RCC 7860 (cell line): ENCODE data around the gene VWA1.
A peak's percentile ranks its signal among the peaks of the same experiment; 100 is the strongest.
"Not testable (repeated sequence)": the region's sequence is repeated elsewhere in the genome, so short reads cannot be mapped to it uniquely, and the experiment has no call there.

Experiments used
- DNase-seq: peaks from one replicate; pipeline ENCODE4 v3.0.0-alpha.2; 2015; ENCODE audit warnings: low spot score
- FAIRE-seq: peaks from 2 replicates; lab custom pipeline; 2012; peaks lifted over from hg19 to GRCh38; lab: Jason Lieb, UNC

The VWA1 gene

GRCh38 chr1:1402901-1403392 is 32.5 kb upstream of the VWA1 start:
- FAIRE-seq, DNase-seq: not testable (repeated sequence)

DNA sequence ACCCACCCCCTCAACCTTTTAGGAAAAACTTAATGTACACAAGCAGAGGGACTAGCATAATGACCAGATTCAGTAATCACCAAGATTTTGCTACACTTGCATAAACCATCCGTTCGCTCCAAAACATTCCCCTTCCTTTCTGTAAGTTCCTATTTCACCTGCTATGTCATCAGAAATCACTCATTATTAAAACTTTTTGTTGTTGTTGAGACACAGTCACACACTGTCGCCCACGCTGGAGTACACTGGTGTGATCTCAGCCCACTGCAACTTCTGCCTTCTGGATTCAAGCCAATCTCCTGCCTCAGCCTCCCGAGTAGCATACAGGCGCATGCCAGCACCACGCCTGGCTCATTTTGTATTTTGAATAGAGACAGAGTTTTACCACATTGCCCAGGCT is 31.8 kb upstream of the VWA1 start:
- FAIRE-seq (no peak), DNase-seq (no peak)

- no peak for FAIRE-seq
These were observed 29.2 kb upstream of the VWA1 start for GRCh38 chr1:1406101-1406820.

DNA sequence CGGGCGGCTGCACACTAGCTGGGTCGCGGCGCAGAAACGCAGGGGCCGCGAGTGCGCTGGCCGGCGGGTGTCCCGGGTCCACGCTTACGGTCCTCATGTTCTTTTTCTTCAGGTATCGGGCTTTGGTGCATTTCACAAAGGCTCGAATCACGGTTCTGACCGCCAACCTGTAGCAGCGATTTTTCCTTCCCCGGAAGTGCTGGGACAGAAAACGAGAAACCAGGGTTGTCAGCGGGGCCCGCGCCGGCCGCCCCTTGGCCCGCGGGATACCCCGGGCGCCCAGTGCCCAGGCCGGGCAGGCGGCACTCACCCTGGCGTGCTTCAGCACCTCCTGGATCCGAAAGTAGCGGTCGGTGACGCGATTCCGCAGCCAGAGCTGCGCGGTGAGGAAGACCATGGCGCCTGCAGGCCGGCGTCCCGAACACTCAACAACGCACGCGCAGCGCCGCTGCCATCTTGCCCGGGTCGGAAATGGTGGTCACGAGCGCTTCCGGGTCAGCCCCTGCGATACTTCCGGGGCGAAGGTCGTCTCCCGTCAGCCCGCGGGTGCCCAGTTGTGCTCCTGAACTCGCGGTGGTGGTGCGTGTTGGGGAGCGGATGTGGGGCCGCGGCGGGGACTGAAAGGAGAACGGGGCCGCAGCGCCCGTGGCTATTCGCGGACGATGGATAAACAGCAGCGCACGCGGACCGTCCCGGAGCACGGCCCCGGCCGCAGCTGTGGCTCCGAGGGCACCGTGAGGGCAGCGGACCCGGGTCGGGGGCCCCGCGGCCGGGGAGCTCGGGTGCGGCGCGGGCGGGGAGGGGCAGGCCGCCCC is 28.5 kb upstream of the VWA1 start, which contains the start of gene MRPL20:
Gene MRPL20, minus strand, starts transcription at position 473 of the 815 bp plus-strand sequence. Its CDS starts 76 bp downstream, at position 397.
- FAIRE-seq (peak; percentile 10), DNase-seq (peak; percentile 77)

More at GRCh38 chr1:1406101-1406820, 29.2 kb upstream of the VWA1 start:
- no peak for DNase-seq

DNA sequence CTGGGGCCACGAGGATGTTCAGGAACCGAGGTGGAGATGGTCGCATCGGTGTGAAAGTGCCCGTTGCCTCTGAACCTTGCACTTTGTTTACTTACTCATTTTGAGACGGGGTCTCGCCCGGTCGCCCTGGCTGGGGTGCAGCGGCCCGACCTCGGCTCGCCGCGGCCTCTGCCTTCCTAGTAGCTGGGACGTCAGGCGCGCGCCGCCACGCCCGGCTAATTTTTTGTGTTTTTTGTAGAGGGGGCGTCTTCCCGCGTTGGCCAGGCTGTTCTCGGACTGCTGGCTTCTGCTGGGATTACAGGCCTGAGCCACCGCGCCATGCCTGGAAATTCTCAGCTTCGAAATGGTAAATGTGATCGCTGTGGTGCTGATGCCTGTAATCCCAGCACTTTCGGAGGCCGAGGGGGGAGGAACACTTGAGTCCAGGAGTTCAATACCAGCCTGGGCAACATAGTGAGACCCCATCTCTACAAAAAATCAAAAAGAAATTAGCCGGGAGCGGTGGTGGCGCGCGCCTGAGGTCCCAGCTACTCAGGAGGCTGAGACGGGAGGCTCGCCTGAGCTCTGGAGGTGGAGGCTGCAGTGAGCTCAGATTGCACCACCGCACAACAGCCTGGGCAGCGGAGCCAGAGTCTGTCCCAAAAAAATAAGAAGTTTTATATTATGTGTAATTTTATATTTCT is 27.7 kb upstream of the VWA1 start:
- FAIRE-seq (no peak), DNase-seq (no peak)

DNA sequence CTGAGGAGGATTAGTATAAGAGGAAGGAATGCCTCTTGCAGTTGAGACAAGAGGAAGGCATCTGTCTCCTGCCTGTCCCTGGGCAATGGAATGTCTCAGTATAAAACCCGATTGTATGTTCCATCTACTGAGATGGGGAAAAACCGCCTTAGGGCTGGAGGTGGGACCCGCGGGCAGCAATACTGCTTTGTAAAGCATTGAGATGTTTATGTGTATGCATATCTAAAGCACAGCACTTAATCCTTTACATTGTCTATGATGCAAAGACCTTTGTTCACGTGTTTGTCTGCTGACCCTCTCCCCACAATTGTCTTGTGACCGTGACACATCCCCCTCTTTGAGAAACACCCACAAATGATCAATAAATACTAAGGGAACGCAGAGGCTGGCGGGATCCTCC is 25.3 kb upstream of the VWA1 start:
- not testable (repeated sequence) for DNase-seq, FAIRE-seq

DNA sequence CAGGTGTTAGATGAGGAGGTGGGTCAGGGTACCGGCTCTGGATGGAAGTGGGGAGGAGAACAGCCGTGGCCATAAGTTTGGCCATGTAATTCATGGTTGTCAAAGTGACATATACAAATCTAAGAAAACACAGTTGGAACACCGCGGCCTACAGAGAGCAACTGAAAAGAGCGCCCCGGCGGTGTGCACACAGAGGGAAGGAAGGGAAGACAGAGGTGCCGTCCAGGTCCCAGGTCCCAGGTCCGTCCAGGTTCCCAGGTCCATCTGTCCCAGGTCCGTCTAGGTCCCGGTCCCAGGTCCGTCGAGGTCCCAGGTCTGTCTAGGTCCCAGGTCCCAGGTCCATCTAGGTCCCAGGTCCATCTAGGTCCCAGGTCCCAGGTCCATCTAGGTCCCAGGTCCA is 23.9 kb upstream of the VWA1 start:
- FAIRE-seq (no peak), DNase-seq (no peak)

DNA sequence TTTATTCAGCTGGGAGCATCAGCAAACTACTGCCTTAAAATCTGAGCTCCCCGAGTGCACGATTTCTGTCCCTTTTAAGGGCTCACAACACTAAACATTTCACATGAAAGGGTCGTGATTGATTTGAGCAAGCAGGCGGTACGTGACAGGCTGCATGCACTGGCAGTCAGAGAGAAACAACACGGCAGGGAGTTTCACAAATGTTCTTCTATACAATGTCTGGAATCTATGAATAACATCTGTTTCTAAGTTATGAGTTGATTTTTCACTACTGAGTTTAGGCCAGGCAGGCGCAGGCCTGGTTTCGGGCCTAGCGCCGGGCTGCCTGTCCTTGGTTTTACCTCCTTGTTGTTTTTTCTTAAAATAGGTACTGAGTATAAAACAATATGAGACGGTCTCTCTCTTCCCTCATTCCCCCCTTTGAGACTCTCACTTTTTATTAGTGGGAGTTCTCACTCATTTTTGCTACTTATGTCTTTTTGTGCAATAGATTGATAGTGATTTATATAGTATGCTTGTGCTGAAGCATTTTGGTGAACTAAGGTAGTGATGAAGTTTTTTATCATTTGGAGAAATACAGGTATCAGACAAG is 23.1 kb upstream of the VWA1 start:
- DNase-seq, FAIRE-seq: not testable (repeated sequence)

- DNase-seq (no peak), FAIRE-seq (no peak)
These were observed 19.7 kb upstream of the VWA1 start for GRCh38 chr1:1415751-1416150.

DNA sequence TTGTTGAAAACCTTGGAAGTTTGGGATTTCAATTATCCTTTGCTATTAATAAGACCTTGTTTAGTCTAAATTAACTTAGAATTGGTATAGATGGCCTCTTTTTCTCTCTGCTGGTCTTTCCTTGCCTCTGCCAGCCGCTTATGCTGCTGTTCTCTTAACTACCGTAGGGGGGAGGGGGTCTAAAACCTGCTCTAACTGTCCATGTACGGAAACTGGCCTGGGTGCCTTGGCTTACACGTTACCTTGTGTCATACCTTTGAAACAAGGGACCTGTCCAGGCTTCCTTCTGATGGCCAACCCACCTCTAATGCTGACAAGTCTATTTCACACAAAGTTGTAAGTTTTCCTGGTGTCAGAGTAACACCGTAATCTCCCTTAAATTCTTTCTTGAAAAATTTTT is 18.1 kb upstream of the VWA1 start:
- not testable (repeated sequence) for FAIRE-seq, DNase-seq

DNA sequence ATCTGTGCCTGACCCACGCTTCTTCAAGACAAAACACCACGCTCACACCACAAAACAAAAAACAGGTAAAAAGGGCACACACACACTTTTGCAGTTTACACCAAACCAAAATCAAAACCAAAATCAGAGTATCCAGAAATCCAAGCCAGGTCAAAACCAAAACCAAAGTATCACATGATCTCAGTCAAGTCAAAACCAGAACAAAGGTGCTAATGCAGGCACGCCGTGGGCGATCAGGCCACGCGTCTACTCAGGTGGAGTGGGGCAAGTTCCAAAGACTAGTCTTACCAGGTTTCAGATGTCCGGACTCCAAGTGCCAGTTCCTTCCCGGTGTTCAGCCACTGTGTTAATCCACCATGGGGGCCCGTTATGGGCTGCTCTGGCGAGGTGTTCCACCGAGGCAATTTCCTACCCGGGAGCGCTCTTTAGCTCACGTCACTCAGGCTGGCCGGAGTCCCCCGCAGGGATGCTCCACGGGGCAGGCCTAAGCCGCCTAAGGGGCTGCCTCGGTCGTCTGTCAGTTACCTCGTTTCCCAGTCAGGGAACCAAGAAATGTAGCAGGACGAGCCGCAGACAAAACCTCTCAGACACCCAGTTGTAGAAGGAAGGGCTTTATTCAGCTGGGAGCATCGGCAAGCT is 17.5 kb upstream of the VWA1 start:
- not testable (repeated sequence) for DNase-seq, FAIRE-seq

DNA sequence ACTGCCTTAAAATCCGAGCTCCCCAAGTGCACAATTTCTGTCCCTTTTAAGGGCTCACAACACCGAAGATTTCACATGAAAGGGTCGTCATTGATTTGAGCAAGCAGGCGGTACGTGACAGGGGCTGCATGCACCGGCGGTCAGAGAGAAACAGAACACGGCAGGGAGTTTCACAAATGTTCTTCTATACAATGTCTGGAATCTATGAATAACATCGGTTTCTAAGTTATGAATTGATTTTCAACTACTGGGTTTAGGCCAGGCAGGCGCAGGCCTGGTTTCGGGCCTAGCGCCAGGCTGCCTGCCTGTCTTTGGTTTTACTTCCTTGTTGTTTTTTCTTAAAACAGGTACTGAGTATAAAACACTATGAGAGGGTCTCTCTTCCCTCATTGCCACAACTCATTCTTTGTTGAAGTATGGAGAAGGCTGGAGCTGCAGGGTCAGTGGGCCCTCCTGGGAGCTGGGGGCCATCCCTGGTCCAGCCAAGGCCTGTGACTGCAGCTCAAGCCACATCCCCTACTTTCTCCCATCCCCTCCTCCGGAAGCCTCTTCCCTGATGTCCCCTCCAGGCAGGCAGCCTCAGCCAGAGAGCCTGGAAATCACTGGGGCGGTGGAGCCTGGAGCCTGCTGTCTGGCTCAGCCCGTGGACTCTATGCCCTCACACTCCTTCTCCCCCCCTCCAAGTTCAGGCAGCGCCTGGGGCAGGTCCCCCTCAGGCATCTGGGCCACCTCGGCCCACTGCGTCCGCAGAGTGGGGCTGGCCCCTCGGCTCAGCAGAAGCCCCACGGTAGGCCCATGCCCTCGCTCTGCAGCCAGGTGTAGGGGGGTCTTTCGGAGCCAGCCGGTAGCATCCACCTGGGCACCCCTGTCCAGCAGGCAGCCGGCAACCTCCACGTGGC is 16.8 kb upstream of the VWA1 start:
- no peak for DNase-seq
- no peak for FAIRE-seq

- DNase-seq: no peak
- FAIRE-seq: no peak
These were observed 16.1 kb upstream of the VWA1 start for GRCh38 chr1:1419363-1419812.

- no peak for DNase-seq
- FAIRE-seq: no peak
These were observed 15.5 kb upstream of the VWA1 start for GRCh38 chr1:1419813-1420653.

DNA sequence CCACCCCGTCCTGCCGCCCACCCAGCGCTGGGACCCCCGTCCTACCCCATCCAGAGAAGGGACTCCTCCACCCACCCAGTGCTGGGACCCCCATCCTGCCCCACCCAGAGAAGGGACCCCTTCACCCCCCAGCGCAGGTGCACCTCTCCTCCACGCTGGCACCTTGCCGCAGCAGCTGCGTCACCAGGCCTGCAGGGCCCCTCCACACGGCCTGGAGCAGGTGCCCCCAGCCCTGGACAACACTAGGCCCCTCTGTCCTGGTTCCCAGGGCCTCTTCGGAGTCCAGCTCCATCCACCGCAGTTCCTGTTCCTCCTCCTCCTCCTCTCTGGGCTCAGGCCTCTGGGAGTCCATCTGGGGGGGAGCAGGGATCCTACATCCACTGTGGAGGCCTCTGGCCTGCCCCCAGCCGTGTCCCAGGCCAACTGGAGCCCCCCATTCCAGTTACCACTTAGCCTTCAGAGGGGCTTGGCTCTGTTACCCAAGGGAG is 14.8 kb upstream of the VWA1 start:
- no peak for DNase-seq
- FAIRE-seq: no peak

- DNase-seq (no peak), FAIRE-seq (no peak)
These were observed 14.2 kb upstream of the VWA1 start, which contains the start of gene ANKRD65 for GRCh38 chr1:1421147-1421906. Gene ANKRD65, minus strand, starts transcription at chr1:1421276. Its CDS starts 271 bp downstream, at chr1:1421005.

DNA sequence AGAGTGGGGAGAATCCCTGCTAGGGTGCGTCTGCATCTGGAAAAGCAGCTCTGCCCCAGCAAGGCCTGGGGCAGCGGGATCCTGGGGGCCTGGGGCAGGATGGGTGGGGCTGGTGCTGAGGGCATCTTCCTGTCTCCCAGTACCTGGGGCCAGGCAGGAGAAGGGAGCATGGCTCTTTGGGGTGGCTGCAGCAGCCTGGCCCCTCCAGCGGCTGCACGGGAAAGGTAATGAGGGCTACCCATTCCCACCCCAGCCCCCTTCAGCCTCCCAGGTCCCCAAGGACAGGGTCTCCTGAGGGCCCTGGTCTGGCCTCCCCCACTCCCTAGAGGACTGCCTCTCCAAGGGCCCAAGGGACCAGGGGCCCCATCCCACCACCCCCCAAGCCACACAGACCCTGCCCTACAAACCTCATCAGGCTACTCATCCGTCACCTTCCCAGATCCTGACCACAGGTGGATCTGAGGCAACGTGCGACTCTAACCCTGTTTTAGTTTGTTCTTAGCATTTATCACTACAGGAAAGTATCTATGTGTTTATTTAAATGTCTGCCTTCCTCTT is 13.5 kb upstream of the VWA1 start:
- no peak for DNase-seq
- no peak for FAIRE-seq
